NCI-H128 (cell line): ENCODE measurements around the gene CTNND2.

Experiments
- DNase-seq: peaks from one replicate; lab custom pipeline; 2025; ENCODE audit not compliant: unreplicated experiment; lab: John Stamatoyannopoulos, UW

CTNND2 gene

DNA sequence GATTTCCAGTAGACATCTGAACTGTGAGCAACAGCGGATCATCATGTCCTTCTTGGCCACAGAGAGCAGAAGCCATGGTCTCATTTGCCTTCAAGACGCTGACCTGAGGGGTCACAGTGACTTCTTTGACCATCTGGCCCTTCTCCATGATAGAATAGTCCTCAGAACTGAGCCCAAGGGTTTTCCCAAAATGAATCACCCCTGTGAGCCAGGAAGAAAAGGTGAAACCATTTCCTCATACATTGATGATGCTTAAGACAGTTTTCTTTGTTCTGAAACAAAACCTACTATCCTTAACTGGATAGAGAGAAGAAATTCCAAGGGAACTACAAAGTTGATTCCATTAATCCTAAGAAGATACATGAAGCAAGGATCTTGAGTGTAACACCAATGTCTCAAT, 503.9 kb downstream of the CTNND2 start:
- no peak for DNase-seq

DNA sequence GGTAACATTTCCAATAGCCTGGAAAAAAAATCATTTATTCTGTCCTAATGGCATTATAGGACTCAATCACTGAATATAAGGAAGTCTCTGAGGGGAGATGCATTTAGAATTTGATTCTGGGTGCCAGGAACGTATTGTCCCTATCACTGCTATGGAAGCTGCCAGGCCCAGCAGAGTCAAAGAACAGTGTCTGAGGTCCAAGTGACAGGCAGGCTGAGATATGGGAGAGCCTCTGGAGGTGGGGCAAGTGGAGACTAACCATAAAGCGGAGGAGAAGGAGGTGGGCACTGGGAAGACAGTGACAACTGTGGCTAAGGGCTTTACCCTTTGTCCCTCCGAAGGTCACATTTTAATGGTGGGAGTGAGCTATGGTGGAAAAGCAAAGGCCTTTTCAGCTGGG, 505.5 kb downstream of the CTNND2 start:
- no peak for DNase-seq

DNA sequence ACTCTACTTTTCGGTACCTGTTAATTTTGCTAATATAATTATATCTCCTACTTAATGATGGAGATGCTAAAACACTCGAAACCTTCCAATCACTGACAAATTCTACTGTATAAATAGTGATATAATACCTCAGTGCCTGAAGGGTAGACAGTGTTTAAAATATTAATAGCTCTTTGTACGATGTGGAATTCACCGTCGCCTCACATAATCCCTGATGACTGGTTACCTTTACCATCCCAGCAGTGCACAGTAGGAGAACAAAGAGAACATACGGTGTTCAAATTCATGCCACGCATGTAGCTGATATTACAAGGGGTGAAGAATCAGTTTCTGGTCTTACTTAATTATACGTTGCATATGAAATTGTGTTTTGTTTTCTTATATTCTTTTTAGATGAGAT, 506.7 kb downstream of the CTNND2 start:
- DNase-seq, result no peak

DNA sequence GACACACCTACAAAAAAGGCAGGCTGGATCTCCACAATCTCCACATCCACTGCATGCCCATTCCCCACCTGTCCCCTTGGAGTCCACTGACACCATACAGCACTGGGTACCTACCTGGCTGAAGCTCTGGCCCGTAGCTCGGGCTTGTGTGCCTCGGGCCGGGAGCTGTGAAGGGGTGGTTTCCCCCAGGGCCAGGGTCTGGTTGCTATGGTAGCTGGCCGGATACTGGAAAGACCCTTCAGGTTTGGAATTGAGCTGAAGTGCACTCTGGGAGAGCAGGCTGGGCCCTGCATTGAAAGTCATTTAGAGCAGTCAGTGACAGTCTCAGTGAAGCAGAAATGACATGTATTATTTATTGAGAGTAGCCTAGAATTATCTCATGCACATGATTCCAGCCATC, 507.3 kb downstream of the CTNND2 start:
- no peak for DNase-seq

DNA sequence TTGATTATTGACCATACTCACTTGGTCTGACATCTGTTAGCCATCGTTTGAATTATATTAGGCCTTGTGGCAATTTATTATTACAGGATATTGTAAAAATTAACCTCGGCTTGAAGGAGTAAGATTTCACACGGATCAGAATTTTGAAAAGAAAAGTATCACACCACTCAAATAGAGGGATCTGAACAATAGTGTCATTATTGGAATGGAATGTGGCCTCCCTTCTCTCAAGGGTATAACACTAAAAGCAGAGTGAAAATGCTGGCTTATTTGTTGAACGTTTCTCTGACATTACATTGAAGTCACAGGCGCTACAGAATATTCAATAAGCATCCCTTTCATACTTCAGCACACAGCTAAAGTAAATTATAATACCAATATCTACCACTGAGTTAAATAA, 509.3 kb downstream of the CTNND2 start:
- no peak for DNase-seq

DNA sequence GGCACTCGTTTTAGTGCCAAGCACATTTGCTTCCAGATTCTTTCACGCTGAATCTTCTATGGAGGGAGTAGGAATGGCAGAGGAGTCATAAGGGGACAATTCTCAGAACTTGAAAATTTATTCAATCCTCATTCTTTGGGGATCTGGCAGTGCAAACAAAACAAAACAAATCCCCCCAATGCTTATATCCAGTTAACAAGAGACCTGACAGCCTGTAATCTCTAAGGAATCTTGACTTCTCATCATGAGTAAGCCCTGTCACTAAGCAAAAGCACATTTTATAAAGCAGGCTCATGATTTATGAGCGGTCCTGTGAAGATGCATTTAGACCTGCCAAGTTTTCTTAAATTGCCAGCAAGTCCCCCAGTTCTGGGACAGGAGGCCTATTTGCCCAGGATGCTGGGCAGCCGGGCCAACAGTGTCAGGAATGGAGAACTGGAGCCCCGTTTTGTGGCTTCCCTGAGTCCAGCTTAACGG, 513.9 kb downstream of the CTNND2 start:
- no peak for DNase-seq

DNA sequence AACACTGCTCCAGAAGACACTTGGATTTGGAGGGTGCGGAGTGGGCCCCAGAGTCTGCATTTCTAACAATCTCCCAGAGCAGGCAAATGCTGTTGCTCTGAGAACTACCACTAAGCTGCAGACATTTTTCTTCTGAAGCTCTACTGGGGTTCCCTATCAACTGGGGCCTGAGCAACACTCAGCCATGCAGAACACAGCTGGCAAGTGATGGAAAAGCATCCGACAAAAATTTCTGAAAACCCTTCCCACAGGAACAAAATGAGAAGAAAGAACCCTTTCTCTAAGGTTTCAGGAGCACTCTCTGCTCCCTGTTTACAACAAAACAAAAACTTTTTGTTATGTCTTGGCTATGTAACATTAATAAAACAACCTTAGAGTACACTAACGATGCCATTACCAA, 516.9 kb downstream of the CTNND2 start:
- no peak for DNase-seq

DNA sequence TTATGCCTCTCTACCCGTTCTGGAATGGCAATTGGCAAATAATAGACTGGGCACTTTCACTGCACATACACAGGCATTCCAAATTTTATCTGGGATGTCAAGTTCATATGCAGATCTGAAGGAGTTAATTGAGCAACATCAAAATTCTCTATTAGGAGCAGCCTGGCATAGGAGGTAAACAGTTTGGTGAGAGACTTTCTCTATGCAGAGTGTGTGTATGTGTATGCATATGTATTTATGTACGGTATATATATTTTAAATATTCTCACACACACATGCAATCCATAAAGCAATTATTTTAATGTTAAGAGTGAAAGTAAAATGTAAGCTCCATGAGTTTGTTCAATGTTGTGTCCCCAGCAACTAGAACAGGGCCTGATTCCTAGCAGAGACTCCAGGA, 517.8 kb downstream of the CTNND2 start:
- no peak for DNase-seq

DNA sequence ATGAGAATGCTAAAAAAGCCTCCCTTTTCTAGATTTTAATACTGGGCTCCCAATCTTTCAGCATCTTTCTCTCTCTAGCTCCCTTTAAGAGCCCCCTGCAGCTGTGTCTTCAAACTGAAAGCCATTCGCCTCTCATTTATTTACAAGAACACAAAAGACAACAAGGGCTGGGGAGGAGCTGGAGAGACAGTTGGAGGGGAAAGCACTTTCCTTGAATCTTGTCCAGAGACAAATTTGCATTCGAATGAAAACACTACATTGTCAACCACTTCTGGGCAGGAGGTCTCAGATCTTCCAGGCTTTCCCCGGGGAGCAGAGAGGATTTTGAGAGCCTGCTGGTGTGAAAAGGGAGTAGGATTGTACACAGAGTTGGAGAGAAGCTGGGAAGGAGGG, 518.3 kb downstream of the CTNND2 start:
- no peak for DNase-seq

DNA sequence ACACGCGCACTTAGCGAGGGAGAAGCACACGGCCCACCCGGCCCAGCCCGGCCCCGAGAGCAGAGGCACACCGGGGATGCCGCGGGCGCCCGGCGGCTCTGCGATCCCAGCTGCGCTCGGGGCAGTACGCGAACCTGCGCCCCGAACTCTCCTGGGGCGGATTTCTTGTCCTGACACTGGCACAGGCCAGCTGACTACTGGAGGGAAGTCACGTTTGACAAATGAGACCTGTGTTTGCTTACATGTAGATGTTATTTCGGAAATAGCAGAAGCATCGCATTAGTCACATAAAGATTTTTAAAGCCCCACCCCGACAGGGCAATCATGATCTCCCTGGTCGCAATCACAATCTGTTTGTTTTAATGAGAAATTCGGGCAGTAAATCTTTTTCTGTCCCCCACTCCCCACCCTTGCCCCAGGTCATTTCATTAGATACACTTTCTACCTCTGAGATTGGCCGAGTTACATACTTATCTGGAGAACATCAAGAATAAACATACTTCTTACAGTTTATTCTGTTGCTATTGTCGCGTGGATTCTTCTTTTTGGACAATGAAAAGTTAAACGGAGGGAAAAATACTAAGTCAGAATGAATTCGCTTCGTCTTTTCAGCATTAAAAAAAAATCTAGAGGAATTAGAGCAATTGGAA, 518.9 kb downstream of the CTNND2 start:
- DNase-seq, result no peak

DNA sequence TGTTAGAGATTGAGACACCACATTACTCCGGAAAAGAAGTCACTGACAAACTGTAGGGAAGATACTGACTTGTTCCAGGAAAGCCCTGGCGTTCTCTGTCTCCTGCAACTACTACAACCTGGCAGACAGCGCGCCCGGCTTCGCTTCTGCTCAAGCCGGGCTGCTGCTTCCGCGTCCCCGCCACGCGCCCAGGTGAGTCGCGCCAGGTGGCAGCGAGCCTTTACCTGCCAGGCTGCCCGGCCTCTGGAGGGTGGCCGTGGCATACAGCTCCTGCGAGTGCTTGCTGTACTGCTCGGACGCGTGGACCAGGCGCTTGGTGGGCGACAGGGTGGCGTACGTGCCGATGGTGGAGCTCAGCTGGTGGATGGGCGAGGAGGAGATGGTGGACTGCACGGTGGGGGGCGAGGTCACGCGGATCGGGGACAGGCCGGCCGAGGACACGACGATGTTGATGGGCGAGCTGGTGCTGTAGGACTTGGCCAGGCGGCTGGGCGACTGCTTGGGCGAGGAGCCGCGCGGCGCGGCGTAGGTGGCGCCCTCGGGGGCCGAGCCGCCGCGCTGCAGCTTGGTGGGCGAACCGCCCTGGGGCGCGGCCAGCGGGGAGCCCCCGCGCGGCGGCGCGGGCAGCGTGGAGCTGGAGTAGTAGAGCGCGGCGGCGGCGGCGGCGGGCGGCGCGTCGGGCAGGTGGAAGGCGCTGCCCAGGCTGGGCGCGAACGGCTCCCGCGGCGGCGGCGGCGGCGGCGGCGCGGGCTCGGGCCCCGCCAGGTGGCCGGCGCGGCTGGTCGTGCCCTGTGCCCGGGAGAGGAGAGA, 519.6 kb downstream of the CTNND2 start:
- DNase-seq, result no peak

DNA sequence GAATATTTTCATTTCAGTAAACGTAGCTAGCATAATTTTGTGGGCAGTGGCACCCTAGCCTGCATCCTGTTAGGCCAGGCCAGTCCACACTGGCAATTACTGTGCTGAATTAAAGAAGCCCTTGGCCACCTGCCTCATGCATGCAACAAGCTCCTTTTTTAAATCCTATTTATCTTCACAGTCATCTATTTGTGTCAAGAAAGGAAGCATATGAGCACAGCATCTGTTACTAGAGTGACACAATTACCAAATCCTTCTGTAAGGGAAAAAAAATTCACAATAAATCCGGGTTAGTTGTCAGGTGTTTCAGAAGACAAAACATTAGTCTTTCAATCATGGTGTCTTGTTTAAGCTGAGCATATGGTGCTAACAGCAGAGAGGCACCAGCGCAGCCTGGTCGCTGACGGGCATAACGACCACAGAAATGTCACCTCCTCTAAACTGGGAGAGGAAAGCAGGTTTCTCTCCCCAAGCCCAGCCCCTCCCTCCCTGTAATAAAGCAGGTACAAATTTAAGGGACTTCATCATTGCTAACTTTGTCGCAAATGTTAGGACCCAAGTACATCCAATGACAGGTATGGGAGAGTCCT, 520.6 kb downstream of the CTNND2 start:
- no peak for DNase-seq

DNA sequence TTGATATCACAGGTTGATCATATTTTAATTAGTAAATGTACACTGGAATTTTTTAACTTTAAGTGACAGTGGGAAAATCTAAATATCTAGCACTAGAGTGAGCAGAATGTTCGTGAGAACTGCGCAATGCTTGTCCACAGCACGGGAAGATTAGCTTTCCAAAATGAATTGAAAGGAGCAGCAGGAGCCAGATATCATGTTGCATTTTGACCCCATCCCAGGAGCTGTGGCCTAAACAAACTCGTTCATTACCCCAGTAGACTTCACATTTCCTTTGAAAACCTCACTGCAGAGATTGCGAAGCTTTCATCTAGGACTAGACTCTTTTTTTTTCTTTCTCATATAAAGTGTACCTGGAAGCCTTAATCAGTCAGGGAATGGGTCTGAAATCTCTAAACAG, 525.8 kb downstream of the CTNND2 start:
- DNase-seq, result no peak

DNA sequence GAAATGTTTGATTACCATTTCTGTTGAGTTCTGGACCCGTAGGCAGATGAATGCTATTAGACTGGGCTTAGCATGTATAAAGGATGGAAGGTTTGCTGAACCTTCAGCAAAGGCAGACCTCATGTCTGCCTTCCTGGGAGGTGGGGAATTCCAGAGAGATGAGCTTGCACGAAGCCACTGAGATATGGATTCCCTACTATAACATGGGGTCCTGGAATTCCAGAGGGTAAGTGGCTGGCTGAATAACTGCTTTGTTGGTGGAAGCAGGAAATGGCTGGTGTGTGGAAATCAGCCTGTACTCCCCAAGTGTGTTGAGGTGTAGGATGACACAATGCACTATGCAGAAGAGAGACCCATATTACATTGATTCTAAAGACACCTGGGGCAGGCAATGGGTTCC, 526.4 kb downstream of the CTNND2 start:
- no peak for DNase-seq

DNA sequence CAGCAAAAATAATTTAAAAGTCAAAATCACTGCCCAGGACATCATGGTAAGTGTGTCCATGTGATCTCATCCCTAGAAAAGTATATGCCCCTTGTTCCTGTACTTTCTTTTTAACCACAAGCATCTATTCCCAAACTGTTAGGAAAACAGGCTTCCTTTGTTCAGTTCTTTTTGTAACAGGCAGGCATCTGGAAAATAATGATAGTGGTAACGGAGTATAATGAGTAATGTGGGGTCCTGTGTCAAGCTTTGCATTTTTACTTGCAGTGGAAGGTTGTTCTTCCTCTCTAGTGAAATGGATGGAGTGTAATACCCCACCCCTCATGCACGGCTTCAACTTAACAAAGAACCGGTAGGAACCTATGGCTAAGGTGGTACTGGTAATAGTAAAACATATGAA, 532.1 kb downstream of the CTNND2 start:
- DNase-seq, result no peak

DNA sequence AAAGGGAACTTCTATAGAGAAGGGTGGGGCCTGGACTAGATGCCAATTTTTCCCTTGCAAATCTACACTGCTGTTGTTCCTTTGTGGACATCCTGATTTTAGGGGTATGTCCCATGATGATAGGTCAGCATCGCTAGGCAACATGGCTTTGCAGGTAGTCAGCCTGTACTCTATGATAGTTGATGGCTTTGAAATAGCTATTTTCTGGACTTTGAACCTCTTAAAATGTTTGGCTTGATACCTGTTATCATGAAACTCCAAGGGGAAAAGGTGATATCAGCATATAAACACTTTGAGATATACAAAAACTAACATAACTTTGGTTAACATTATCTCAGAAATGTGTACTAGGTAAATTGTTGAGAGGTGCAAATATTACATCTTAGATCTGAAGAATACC, 533.2 kb downstream of the CTNND2 start:
- no peak for DNase-seq

DNA sequence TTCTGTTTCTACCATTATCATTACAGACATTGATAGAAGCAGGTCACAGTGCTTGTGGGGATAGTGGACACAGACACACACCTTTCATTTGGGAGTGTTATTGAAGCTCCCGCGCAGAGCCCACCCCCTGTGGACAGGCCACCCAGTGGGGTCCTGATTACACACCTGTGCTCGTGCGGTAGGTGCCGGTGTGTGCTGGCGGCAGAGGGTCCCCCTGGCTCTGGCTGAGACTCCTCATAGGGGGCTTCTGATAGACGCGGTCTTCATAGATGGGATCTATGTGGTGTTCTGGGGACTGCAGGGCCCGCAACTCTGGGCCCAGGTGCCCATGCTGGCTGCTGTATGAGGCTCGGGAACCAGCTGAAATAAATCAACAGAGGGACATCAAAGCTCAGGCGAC, 539.7 kb downstream of the CTNND2 start:
- DNase-seq, result no peak

DNA sequence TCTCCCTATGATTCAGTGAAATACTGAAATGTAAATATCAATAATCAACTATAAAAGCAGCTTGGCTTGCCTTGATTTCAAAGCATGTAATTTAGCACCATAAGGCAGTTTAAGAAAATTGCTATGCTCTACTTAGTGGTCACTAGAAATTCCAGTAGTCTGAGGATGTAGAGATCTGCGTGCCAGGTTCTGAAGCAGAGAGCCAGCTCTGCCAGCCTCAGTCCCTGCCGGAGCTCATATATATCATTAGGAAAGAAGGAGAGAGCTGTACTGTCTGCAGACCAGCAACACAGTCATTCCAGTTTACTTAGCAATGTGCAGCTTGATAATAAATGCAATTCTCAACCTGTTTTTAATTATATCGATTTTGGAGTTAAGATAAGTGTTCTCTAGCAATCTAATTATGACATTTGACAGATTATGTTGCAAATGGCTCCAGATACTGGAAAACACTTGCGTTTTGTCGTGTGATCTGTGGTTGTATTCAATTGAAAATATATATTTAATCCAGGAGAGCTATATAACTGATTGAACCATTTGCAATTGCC, 540.5 kb downstream of the CTNND2 start:
- no peak for DNase-seq

DNA sequence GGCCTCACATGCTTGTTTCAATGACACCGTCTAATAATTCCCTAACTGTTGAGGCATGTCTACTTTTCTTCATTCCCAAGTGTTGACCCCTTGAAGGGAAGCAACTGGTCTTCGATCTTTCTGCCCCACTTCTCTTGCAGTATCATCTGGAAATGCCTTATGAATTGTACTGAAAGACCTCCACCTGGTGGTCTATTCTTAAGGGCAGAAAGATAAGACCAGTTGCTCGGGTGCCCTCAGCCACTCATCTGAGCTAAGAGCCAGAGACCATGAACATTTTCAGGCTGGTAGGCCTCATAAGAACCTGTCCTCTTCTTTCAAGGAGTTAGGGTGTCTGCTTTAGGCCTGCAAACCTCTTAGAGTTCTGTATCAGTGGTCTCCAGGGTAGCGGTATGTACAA, 542.5 kb downstream of the CTNND2 start:
- DNase-seq, result no peak

DNA sequence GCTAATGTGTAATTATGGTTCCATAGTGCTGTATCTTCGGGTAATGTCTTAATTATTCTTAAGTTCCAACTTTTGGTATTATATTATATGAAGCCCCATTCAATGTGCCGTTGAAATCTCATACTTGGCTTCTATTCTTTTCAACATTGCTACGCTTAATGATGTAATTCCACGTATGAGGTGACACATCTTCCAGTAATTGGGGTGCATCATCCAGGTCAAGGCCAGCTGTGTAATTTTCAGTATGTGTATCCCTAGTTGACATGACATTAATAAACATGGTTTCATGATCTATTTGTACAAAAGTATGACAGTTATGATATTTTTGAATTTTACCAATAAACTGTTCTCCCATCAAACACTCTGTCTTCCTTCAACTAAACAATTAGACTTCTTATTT, 546.3 kb downstream of the CTNND2 start:
- DNase-seq, result no peak

DNA sequence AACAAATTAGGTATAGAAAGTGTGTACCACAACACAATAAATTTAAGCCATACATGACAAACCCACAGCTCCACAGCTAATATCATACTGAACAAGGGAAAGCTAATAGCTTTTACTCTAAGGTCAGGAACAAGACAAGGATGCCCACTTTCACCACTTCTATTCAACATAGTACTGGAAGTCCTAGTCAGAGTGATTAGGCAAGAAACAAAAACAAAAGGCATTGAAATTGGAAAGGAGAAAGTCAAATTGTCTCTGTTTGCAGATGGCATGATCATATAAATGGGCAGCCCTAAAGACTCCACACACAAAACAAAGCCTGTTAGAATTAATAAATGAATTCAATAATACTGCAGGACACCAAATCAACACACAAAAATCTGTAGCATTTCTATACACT, 548.8 kb downstream of the CTNND2 start:
- no peak for DNase-seq

DNA sequence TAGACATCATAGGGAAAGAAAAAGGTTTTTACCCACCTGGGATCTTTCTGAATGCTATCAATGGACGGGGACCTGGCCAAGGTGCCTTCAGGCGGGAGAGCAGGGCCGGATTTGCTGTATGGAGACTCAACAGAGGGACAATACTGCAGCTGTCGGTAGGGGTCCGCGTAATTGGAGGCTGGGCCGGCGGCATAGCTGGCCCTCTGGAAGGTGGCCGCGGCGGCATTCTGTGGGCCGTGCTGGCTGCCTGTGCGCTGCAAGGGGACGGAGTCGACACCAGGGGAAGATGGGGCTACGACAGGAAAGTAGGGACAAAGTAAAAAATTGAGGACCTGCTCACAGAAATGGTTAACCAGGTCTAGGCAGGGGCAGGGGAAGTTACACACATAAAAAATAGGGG, 557.9 kb downstream of the CTNND2 start:
- no peak for DNase-seq
